NCI-H128 (cell line): ENCODE measurements around the gene SLIT1.

ENCODE experiments used
- DNase-seq: peaks from one replicate; lab custom pipeline; 2025; ENCODE audit not compliant: unreplicated experiment; lab: John Stamatoyannopoulos, UW

Gene SLIT1

DNA sequence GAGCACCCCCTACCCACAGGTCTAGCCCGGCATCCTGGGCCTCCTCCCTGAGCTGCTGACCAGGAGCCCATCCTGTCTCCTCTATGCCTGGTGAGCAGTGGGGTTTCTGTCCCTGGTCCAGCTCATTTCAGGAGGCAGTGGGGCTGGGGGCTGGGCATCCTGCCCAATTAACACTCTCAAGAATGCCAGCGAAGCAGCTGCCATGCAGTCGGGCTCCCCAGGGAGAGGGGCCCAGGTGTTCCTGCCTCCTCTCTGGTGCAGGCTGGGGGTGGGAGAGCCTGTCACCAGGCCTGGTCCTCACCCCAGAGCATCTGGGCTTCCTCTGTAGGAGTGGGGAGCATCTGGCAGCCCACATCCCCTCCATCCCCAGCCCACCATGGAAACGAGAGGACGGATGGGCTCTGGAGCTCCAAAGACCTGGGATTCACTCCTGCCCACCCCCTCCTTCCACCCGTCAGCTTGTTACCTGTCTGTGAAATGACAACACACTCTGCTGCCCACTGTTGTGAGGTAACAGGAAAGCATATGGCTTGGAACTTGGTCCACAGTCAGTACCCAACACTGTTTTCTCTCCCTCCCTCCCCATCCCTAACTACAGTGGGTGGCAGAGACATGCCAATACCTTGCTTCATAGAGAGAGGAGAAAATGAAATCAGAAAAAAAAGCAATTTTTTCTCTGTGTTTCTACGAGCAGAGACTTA is 69.1 kb downstream of the SLIT1 start:
- DNase-seq, result no peak

DNA sequence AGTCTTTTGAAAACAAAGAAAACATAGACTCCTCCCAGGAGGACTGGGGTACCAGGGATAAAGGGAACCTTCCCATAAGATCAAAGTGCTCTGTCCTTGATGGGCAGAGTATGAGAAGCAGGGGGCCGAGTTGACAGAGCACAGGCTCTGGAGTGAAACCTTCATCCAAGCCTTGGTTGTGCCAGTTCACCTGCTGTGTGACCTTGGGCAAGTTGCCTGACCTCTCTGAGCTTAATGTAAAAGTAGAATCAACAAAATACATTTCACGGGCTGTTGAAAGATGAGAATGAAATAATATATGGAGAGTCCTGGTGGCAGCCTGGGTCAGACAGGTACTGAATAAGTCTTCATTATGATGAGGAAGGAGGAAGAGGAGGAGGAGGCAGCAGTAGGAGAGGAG is 69.9 kb downstream of the SLIT1 start:
- no peak for DNase-seq

DNA sequence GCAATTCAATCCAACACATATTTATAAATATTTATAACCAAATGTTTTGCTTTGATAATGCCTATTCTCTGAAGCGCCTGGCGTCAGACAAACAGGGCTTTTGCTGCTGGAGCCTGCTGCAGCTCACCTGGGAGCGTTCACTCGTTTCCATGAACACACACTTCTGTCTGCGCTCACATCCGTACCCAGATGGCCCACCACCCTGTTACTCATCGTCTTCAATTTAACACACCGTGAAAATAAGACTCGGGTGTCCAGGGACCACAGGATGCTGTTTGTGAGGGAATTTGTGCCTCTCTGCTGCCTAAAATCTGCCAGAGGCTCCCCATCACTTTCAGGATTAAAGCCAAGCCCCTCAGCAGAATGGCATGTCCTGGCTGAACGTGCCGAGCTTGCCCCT is 74.1 kb downstream of the SLIT1 start:
- DNase-seq, result no peak

DNA sequence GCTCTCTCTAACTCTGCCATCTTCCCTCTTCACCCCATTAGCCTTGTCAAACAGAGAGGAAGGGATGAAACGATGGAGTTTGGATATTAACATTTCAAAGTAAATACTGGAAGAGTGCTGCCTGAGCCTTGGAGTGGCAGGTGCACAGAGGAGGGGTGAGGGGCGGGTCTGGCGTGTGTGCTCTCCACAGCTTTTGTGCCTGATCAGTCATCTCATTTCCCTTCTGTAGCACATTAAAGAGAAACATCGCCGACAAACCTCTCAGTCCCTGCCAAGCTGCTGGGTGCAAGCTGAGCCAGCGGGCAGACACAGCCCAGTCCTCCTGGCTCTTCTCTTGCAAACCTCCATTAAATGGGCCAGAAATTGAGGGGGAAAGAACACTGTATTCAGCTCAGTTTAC is 76.2 kb downstream of the SLIT1 start:
- peak; percentile 57 for DNase-seq

DNA sequence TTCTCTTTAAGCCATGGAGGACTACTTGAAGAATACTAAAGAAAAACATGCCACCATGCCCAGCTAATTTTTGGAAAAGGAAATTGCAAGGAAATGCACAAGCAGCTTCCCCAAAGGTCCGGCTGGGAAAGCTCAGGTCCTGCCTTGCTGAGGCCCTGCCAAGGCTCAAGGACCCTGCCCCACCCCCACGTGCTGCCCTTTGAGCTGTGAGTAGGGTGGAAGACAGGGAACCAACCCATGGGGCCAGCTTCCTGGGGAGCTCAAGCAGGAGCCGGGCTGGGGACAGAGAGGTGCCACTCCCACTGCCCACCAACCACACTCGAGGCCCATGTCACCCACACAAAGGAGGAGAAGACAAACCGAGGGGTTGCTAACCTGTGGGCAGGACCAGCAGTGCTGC is 78.2 kb downstream of the SLIT1 start:
- no peak for DNase-seq

DNA sequence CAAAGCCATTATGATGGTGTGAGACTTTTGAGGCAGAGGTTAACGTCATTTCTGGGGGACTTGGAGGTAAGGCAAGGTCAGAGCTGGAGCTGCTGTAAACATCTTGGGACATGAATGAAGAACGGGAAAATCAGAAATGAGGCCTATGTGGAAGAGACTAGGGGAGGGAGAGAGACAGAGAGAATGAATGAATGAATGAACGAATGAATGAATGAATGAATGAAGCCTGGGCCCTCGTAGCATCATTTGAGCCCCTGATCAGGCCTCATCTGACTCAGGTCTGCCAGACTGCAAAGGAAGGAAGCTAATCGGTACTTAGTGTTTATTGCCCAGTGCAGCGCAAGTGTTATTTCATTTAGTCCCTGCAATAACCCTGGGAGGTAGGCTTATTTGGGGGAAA is 79.6 kb downstream of the SLIT1 start:
- DNase-seq, result no peak

DNA sequence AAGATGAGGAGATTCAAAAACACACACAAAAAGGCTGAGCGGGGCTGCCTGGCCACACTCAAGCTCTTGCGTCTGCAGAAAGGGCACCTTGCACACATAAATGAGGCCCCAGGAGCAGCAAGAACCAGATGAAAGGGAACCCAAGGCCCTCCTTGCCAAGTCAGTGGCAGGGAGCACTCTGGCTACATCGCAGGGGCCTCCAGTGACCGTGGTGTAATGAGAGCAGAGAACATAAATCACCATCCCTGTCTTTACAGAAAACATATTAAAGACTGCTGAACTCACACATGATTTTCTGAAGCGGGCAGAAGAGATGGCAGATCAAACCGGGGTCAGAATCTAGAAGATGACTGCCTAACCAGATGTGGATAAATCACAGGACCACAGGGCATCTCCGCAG is 80.5 kb downstream of the SLIT1 start:
- DNase-seq, result no peak

DNA sequence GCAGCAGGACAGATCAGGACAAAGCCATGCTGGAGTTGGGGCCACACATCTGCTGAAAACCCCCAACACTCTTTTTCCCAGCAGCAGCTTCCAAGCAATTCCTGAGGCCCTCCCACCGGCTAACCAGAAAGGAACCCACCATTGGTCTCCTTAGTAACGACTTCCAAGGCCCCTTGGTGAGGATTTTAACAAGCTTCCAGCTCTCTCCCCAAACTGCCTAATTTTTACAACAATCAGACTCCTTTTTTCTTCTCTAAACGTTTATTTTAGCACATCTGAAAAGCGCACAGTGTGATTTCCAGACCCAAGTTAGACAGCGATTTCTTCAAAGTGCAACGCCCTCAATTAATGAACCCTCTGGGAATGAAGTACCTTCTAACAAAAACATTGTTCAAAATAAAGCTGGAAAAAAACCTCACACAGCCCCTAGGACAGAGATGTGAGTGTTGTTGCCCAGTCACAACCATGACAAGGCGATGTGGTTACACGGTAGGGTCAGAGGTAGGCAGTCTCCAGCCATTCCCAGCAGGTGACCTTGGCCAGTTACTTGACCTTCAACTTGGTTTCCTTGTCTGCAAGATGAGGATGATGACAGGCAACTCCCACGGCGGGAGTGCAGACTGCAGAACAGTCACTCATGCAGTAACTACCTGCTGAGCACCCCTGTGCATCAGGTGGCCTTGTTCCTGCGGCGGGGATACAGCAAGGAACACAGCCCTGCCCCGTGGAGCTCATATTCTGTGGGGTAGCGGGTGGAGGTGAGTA is 82.3 kb downstream of the SLIT1 start:
- no peak for DNase-seq

DNA sequence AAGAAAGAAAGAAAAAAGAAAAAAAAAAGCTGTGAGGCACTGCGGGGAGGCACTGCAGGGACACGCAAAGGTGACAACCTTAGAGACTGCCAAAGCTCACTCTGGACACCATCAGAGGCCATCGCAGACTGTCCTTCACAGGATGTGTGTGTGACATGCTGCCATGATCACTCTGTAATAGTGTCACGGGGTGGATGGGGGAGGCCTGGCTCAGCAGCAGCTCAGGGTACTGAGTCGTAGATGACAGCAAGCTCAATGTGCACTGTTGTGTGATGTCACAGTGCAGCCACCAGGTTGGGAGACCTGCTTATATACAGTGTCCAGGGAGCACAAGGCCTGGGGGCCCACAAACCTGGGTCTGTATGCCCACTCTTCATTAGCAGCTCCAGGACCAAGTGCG is 83.3 kb downstream of the SLIT1 start:
- DNase-seq, result no peak

DNA sequence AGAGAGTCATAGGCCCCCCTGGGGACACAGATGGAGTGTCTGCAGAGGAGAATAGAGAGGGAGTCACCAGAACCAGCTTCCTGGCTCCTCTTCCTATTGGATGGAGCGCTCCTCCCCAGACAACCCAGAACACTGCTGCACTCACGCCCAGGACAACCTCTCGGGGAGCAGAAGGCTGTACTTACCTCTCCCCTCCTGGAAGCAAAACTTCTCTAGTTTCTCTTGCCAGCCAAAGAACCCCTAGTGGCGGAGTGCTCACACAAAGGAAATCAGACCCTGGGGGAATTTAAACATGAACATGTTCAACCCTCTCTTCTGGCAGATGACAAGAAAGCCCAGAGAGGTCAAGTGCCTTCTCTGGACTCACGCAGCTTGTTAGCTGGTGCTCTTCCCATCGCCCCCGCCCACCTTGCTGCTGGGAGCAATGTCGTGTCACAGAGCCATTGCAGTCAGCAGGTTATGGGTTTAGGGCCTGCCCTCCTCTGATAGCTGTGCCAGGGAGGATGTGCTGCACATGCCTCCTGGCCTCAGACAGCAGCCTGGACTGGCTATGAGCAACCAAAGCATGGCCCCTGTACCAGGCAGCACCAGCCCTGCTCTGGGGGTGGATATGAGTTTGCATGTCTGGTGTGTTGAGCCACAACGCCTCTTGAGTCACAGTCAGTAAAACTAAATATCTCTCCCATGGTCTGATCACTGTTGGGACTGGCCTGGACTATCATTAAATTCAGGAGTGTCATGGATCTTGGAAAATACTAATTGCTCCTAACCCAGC is 84.4 kb downstream of the SLIT1 start:
- no peak for DNase-seq

DNA sequence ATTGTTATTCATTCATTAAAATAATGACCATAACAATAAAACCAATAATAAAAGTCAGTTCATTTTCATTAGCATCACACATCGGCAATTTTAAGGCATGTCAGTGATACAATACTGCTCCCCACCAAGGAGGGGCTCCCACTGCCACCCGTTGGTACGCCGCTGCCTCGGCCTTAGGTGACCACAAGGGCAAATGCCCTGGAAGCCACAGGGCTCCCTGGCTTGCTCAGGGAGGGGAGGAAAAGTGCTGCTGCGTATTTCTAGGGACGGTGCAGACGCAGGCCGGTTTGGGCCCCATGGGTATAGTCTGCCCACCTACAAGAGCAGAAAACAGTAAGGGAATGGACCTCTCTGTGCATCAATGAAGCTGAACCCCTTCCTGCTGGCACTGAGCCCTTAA is 85.1 kb downstream of the SLIT1 start:
- DNase-seq, result no peak

DNA sequence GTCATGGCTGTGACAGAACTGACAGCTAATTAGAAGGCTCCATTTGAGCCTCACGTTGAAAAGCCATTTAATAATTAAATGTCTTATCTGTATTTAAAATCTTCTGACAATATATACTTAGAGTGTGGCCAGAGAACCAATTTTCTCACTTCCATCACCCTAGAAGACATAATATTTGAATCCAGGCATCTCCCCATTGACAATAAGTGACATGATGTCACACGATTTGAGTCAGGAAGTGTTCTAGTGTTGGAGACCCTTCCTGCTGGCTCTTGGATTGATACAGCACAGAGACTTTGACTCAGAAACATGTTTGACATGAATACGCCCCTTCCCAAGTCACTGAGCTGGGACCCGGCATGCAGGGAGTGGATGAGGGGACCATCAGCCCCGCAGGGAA is 85.9 kb downstream of the SLIT1 start:
- DNase-seq, result no peak

DNA sequence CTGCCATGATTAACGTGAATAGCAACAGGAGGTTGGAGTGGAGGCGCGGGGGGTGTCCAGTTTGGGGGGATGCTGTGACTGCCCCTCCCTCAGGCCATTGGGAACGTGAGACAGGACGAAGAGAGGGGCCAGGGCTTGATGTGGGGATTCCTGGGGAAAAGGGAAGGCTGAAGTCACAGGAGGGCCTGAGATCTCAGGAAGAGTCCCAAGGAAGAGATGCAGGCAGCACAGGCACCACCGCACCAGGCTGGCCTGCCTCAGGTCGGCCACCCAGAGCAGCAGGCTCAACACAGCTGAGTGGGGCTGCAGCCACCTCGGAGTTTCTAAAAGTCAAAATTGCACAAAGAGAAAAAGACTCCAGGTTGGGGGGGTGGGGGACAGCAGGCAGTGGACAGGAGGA is 86.7 kb downstream of the SLIT1 start:
- DNase-seq, result no peak

DNA sequence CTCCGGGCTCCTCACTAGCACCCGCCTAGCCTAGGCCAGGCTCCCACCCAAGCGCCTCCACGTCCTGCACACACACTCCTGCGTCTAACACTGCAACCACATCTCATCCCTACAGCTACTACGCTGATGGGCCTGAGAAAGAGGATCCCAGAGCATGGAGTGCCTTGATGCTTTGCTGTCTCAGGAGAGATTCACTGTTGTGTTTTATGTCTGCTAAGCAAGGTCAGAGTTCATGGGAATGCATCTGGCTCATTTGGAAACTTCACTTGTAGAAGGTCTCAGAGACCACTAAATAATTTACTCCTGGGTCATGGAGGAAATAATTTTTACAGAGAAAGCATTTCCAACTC is 88.7 kb downstream of the SLIT1 start:
- DNase-seq, result no peak

DNA sequence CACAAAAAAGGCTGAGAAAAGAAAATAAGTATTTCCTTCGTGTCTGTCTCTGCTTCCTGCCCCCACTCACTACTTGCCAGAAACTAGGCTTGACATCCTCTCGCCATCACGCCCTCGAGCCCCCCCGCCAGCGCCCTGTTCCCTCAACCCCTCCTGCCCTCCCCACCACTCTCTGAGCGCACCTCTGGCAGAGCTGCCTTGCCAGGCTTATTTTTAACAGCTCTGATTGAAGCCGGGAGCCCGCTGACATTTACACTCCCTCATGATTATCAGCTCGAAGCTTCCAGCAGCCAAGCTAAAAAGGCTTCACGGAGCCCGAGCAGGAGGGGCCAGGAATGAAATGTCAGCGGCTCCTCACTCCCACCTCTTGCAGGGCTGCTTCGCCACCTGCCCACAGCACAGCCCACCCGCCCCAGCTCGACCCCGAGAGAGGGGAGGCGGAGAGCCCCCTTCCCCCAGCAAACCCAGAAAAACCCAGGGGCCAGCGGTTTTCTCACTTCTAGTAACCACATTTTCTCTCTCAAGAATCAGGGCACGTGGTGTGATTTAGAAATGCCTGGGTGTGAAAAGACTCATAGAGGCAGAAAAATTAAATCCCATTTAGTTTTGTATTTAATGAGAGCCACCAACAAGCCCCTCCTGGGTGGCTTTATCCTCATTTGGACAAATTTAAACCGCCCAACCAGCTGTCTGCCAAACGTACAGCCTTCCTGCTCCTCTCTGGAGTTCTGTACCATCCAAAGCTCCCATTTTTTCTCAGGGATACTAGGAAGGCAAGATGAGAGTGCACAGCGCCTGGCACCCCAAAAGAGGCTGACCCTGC is 89.3 kb downstream of the SLIT1 start:
- no peak for DNase-seq

DNA sequence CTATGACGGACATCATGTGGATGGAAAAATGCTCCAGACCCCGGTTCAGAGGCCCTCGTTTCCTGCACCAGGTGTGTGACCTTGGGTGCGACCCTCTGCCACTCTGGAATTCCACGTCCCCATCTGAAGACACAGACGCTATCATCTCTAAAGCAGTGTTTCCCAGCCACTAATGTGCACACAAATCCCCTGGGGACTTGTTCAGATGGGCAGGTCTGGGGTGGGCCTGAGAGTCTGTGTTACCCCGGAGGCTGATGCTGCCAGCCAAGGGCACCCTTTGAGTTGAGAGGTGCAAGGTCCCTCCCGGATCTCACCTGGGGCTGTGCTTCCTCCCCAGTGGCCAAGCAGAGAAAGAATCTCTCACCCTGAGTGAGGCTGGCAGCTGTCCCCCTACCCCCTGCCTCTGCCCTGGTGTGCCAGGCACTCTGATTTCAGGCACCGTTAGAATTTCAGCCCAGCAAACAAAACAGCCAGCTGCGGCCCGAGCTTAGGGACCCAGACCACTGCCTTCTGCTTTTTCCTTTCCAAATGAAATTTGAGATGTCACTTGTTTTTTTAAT is 90.0 kb downstream of the SLIT1 start:
- DNase-seq, result no peak

DNA sequence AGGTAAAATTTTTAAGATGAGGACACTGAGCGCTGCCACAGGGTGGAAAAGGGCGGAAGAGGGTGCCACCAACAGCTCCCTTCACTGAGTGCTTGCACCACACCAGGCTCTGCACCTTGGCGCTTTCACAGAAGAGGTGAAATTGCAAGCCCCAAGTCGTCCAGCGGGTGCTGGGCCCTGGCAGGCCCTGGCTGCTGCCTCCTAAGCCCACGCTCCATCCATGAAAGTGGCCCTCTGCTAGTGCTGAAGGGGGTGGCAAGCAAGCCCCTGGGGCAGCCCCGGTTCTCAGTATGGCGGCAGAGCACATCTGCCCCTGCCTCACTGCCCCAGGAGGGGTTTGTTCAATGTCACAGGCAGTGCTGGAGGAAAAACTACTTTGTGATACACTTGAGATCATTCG is 95.1 kb downstream of the SLIT1 start:
- no peak for DNase-seq

DNA sequence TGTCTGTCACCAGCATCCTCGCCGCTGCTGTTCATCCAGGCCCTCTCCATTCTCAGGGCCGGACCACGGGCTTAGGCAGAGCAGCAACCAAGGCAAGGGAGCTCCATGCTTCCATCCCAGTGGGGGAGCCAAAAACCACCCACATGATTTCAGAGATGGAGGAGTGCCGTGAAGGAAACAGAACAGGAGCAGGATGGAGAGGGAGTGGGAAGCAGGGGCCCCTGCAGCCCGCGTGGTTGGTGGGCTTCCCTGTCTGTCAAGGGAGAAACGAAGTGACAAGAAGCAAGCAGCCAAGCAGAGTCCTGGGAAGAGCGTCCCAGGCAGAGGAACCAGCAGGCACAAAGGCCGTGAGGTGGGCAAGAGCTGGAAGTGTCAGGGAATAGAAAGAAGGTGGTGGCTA is 95.7 kb downstream of the SLIT1 start:
- DNase-seq, result no peak

DNA sequence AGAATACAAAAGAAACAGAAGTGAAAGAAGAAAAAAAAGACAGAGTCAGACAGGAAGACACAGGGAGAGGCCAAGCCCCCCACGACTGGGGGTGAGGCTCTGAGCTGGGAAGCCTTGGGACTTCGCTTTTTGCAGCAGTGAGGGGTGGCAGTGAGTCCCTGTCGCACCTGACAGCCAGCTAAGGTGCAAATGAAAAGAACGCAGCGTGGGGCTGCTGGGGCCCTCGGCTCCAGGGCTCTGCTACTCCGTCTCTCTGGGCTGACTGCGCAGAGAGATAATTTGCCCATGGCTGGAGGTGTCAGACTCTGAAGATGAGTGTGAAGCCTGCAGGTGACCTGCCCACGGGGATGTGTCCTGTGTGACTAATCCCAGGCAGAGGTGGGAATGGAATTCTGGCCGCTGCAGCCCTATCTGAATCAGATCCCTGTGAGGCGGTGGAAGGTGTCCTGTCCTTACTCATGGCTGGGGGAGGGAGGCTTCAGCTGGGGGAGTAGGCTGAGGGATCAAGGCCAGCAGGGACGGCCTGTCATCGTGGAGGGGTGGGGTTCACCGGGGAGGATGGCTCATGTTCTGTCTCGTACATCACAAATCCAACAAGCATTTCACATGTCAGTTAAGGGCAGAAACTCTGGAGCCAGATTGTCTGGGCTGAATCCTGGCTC is 96.4 kb downstream of the SLIT1 start:
- no peak for DNase-seq

DNA sequence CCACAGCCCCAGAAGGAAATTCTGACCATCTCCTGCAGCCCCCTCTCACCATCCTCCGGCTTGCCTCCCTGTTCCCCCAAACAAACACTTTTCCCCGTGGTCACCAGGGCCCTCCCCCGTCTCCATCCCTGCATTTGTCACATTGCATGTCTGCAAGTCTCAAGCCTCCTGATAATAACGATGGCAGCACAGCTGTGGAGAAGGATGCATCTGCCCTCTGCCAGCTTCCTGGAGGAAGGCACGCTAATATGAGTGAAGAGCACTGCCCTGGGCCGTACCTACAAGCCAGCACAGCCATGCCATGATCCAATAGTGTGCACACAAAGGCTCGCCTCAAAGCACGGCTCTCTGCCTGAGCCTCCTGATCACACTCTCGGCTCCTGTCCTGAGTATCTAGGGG is 98.5 kb downstream of the SLIT1 start:
- DNase-seq, result no peak

DNA sequence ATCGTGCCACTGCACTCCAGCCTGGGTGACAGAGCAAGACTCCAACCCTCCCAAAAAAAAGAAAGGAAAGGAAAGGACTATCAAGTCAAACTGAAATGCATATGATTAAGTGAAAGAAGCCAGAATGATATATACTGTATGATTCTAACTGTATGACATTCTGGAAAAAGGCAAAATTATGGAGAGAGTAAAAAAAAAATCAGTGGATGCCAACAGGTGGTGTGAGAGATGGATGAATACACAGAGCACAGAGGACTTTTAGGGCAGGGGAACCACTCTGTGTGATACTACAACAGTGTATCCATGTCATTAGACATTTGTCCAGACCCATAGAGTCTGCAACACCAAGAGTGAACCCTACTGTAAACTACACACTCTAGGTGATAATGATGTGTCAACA is 99.2 kb downstream of the SLIT1 start:
- no peak for DNase-seq
